Measurements from ENCODE around the gene EFCC1.

- no peak for TF ChIP-seq CTCF (IDR thresholded peaks at IDR 0.05; ENCODE audit: low read depth, low read length)
- TF ChIP-seq EZH2phosphoT487 (IDR thresholded peaks at IDR 0.05; ENCODE audit: low read depth): no peak
Measured at GRCh38 chr3:128999102-128999501, 2.0 kb upstream of the EFCC1 start.
